Cardiac atrium fibroblast (primary cell): ENCODE measurements around the gene ETV7. TPM values are rescaled to one million over a fixed set of nuclear protein-coding genes. Genes with fewer than 3 reads are reported as not detected.

Experiments used
- total RNA-seq: library from RNA; depleted of rRNA; stranded (reverse); fragments of >200 nt; gene quantifications from 2 replicates; pipeline ENCODE4 v1.2.3, GENCODE V29; 2015

The ETV7 gene
- total RNA-seq = not detected in 2 replicates

GRCh38 chr6:36387440-36388303 lies at the start of gene ETV7:
ETV7 (minus strand) TSS chr6:36387669; CDS start chr6:36387541, 128 bp downstream.

GRCh38 chr6:36336779-36337241 lies 50.7 kb downstream of the ETV7 start, which contains the start of gene BNIP5:
BNIP5 (minus strand) TSS chr6:36336888; CDS start chr6:36330690, 6,198 bp downstream.

Other genes starting within 250 kb of the ETV7 start
- gene BRPF3, start 190.9 kb downstream of the ETV7 start, total RNA-seq = 10.3 and 11.0 TPM in 2 replicates
- 0.49 TPM in 1 of 2 replicates, not detected in the other for gene PNPLA1, start 117.6 kb downstream of the ETV7 start, total RNA-seq
- gene BNIP5, start 50.8 kb downstream of the ETV7 start, total RNA-seq = not detected in 2 replicates
- gene PXT1, start 55.2 kb upstream of the ETV7 start, total RNA-seq = not detected in 2 replicates
- gene KCTD20, start 55.3 kb upstream of the ETV7 start, total RNA-seq = 57.5 and 60.3 TPM in 2 replicates
- 15.0 and 27.5 TPM in 2 replicates for gene STK38, start 159.8 kb upstream of the ETV7 start, total RNA-seq
- gene SRSF3, start 206.7 kb upstream of the ETV7 start, total RNA-seq = 85.2 and 110 TPM in 2 replicates